ENCODE results near the gene AP3B2.
"Not testable (repeated sequence)": the region's sequence is repeated elsewhere in the genome, so short reads cannot be mapped to it uniquely, and the experiment has no call there.

The AP3B2 gene

DNA sequence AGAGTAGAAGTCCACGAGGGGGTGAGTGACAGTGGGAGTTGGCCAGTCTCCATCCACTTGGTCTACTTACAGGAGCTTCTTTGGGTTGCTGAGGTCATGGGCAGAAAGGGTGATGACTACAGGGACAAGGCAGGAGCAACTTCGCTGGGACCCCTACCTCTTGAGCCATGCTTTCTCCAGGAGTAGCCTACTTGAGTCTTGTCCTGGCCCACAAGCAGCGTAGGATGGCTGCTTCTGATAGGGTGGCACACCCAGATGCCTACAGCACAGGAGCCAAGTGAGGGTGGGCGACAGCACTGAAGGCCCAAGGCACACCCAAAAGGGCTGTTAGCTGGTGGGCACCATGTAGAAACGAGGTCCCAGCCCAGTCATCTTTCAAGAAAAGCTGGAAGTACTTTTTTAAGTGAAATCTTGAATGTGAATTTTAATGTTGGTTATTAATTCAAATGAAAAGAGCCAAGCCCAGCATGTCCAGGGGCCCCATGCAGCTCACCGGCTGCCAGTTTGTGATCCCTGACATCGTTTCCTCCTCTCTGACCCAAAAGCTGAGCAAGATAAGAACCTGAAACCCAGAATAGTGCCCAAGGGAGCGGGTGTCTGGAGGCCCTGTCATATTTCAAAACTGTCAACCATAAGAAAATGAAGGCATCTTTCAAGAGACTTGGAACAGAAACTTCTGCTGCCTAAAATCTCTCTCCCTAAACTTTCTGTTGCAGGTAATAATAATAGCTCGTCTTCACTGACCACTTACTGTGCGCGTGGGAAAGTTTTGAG is 60.3 kb downstream of the AP3B2 start:
- DNase-seq (ENCODE audit: low spot score) = no peak

DNA sequence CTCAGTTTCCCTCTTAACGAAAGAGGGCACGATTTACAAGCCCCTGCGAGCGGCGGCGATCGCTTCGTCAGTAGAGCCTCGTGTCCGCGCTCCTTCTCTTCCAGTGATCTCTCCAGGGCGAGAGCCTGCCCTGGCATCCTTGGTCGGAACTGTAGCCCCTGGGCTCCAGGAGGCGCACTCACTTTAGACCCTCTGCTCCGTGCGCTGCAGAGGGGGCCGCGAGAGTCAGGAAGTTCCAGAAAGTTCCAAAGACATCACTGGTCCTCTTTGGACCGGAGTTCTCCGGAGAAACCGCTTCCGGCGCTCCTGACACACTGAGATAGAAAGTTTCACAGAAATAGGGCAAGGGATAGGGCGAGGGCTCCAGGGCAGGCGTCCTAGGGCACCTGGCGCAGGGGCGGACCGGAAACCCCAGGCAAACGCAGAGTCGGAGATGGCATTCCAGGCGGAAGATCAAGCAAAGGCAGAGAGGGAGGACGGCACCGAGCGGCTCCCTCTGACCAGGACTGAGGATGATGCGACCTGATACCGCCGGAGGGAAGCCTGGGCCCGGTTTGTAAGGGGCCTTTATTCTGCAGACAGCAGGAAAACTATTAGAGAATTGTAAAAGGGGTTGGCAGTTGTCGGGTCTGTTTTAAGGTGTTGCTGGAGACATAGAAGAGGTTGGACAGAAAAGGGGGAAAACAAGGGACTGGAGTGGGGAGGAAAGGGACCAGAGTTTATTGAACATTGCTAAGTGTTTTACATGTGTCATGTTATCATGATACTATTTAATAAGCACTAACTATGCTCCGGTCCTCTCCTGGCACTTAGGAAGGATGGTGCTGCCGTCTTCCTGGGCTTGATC is 61.2 kb downstream of the AP3B2 start:
- no peak for DNase-seq (ENCODE audit: low spot score)

- DNase-seq (ENCODE audit: low spot score) = no peak
Measured at GRCh38 chr15:82647835-82648256, 61.8 kb downstream of the AP3B2 start.

DNA sequence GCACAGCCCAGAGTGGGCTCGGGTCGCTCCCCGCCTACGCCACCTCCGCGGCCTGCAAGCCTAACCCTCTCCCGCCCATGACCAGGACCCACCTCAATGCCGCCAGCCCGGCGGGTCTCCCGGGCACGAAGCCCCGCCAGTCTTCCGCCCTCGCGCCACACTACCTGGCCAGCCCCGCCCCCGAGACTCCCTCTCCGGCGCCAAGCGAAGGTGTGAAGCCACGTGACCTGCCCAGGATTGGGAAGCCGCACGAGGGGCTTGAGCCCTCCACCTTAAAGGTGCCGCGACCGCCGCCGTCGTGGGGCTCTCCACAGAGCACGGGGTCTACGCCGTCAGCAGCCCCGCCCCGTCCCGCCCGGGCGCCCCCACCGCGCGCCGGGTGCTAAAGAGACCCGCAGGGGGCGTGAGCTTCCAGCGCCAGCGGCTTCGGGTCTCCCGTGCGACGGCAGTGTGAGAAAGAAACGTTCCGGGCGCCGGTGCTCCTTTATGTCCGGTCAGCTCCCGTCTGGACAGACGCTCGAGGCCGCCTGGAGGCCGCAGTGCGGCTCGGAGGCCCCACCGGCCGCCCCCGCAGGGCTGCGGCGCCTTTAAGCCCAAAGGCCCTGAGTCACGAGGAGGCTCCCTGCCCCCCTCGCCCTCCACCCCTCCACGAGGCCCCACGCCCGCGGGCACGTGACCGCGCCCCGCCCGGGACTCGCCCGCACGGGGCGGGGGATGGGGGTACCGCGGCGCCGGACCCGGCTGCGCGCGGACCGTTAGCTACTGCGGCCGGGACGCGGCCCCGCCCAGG is 62.4 kb downstream of the AP3B2 start, which contains the start of gene CPEB1:
TSS of gene CPEB1 (minus strand) at position 319 of the 790 bp plus-strand sequence. CDS start 18,904 bp downstream, outside the sequence.
- DNase-seq (ENCODE audit: low spot score) = no peak

GRCh38 chr15:82646250-82647044 is 63.2 kb downstream of the AP3B2 start:
- no peak for DNase-seq (ENCODE audit: low spot score)

- not testable (repeated sequence) for DNase-seq (ENCODE audit: low spot score)
Measured at GRCh38 chr15:82644967-82645852, 64.5 kb downstream of the AP3B2 start.

DNA sequence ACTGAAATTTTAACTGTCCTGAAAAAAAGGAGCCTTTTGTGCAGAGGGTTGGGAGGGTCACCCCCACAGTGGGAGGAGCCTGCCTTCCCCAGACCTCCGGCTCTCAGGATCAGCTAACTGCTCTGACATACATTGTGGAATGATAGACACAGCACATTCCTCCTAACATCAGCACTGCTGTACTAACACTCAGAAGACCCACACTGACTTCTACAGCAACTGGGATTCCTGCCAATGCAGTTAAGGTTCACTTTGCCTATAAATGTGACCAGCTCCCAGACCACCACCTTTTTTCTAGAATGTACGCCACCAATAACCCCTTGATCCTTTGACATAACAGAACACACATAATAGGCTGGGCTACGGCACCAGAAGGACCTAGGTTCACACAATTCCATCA is 65.7 kb downstream of the AP3B2 start:
- no peak for DNase-seq (ENCODE audit: low spot score)

- DNase-seq (ENCODE audit: low spot score) = no peak
Measured at GRCh38 chr15:82642656-82643055, 67.0 kb downstream of the AP3B2 start.

DNA sequence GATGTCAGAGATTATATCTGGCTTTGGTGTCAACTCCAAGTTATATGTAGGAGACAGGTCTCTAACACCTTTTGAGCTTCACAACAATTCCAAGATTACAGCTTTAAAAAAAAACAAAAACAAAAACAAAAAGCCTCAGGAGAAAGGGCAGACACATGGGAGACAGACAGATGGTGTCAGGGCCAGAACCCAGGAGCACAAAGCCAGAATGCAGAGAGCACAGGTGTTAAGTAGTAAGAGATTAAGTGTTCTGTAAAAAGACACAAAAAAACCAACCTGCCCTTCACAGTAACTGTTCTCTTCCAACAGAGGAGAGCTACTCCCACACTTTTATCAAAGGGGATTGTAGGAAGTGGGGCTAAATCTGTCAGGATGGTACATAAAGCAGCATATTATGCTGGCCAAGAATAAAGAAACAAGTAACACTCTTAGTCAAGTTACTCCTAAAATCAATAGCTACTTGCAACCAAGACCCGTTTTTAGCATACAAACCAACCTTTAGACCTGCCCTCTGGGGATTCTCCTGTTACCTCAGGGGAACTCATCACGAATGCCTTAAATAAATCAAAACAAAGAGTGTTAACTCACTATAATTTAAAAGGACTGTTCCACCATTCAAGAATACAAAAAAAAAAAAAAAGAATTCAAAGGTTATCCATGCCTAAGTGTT is 68.4 kb downstream of the AP3B2 start:
- DNase-seq (ENCODE audit: low spot score) = no peak

DNA sequence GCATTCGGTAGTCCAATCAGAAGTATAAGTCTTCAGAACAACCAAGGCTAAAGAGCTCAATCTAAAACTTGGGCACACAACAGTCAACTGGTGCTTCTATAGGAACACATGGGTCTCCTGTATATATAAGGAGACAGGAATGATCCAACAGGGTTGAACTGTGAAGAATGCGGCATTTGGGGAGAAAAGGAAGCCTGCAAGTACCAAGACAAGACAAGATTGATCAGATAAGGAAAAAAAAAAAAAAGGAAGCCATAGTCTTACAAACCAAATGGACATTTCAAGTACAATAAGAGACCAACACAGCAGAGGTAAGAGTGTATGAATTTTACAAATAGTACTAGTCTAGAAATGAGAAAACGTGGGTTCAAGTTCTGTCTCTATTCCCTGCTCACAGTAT is 69.0 kb downstream of the AP3B2 start:
- DNase-seq (ENCODE audit: low spot score) = no peak

DNA sequence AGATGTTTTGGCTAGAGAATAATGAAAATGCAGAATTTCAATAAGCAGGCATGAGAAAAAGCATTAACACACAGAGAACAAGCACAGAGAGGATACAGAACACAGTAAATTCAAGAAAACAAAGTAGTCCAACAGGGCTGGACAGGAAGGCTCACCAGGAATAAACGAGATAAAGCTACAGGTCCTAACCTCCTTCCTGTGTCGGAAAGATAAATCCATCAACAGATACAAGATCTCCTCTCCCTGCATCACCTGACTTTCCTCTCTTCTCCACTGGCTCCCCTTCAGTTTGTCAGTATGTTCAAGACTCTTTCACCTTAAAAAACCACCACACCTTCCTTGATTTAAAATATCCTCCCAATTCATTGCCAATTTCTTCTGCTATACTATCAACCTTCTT is 73.9 kb downstream of the AP3B2 start:
- no peak for DNase-seq (ENCODE audit: low spot score)

DNA sequence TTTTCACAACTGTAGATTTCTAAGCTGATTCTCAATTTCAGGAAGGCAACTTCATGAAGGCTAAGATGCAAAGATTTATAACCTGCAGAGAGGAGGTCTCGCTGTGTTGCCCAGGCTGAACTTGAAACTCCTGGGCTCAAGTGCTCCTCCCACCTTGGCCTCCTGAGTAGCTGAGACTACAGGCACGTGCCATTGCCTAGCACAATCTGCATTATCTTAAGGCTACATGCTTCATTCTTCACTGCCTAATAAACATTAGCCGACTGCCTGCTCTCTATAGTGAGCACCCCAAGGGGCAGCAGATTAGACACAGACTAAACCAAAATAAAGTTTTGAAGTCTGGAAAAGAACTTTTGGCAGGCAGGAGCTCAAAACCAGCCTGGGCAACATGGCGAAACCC is 79.6 kb downstream of the AP3B2 start:
- DNase-seq (ENCODE audit: low spot score) = no peak

- no peak for DNase-seq (ENCODE audit: low spot score)
Measured at GRCh38 chr15:82625136-82625535, 84.5 kb downstream of the AP3B2 start.

DNA sequence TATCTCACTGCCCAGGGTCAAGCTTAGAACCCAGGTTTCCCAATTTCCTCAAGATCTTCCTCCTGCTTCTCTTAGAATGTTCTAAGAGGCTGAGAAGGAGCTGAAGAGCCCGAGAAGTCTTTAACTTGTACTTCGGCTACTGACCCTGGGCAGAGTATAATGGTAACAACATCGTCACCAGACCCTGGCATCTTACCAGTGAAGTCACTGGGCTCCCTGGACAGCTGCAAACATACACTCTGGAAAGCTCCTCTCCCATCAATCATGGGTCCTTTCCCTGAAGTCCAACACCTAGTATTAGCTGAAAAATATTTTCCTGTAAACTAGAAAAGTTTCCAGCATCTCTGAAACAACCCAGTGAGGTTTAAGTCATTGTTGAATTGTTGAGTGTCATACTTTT is 85.2 kb downstream of the AP3B2 start:
- no peak for DNase-seq (ENCODE audit: low spot score)

GRCh38 chr15:82624008-82624407 is 85.7 kb downstream of the AP3B2 start:
- no peak for DNase-seq (ENCODE audit: low spot score)

DNA sequence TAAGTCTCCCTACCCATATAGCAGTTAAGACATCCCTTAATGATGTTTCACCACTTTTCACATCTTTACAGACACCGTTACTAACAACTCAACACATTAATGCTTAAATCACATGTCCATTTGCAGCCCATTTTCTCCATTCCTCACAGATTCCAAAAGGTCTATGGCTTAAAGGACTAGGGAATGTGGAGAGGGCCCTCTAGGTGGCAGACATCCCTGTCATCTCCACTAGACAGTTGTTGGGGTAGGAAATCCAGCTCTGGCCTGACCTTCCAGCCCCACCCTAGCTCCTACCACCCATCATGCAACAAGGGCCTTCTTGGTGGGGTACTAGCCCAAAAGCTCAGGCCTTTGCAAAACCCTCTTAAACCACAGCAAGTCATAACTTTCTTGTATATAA is 87.7 kb downstream of the AP3B2 start:
- peak; percentile 12 for DNase-seq (ENCODE audit: low spot score)

GRCh38 chr15:82613747-82614146 is 95.9 kb downstream of the AP3B2 start:
- no peak for DNase-seq (ENCODE audit: low spot score)

DNA sequence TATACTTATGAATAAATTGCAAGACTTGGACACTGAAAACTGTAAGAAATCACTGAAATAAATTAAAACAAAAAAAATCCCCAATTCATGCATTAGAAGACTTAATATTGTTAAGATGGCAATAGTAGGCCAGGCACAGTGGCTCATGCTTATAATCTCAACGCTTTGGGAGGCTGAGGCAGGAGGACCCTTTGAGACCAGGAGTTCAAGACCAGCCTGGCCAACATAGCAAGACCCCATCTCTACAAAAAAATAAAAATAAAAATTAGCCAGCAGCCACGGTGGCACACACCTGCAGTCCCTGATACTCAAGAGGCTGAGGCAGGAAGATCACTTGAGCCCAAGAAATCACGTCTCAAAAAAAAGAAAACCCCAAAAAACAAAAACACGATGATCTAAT is 98.3 kb downstream of the AP3B2 start:
- DNase-seq (ENCODE audit: low spot score) = no peak

All from SW480 (cell line).